HepG2 (cell line): ENCODE data around the gene USH2A. TPM values are rescaled to one million over a fixed set of nuclear protein-coding genes. Genes with fewer than 3 reads are reported as not detected.

Experiments used
- ATAC-seq: fragments of 200-7000 bp; cut with Tn5 transposase; 3 replicates; pipeline ENCODE4 v1.9.1; 2020; ENCODE audit warnings: mild to moderate bottlenecking, moderate library complexity
- BruUV-seq: library from RNA; stranded (reverse); fragments of 400-500 nt; replicated peaks from 2 replicates; lab custom pipeline; 2021; lab: Mats Ljungman, UMichigan
- CTCF ChIA-PET: fragments of 300-600 bp; formaldehyde crosslinking; extraction: SDS; loops from one replicate; lab custom pipeline; 2021; ENCODE audit warnings: low total read pairs, inconsistent platforms, low intra/inter-chr PET ratio; lab: Yijun Ruan, JAX
- POLR2A ChIA-PET: fragments of 350-600 bp; sonication (Branson Sonifier 250); formaldehyde crosslinking; loops from one replicate; lab custom pipeline; 2020; ENCODE audit warnings: antibody characterized with exemption, inconsistent platforms; lab: Yijun Ruan, JAX
- DNase-seq: peaks from one replicate; pipeline ENCODE4 v3.0.0-alpha.2; 2015; ENCODE audit warnings: low spot score
- FAIRE-seq: peaks from 3 replicates; lab custom pipeline; 2011; peaks lifted over from hg19 to GRCh38; lab: Jason Lieb, UNC
- H2AFZ ChIP-seq: one replicate; pipeline ENCODE4 v1.6.1; 2011; ENCODE audit warnings: low read length, inconsistent platforms
- H3K27ac ChIP-seq: fragments of 300-600 bp; 3 replicates; pipeline ENCODE4 v1.8.0; 2011; ENCODE audit warnings: mixed run types, mild to moderate bottlenecking, mixed read lengths, low read length, inconsistent platforms; ENCODE audit not compliant: insufficient read depth; ENCODE audit errors: extremely low read length
- H3K27me3 ChIP-seq, 2 experiments: fragments of 200-600 bp in 1 of 2; 2 replicates in 1 of 2; 3 replicates in 1 of 2; pipeline versions ENCODE4 v1.6.0 to v1.8.0; 2011; ENCODE audit warnings: low read length in 2 of 2, mild to moderate bottlenecking in 2 of 2, moderate library complexity in 2 of 2, inconsistent platforms in 1 of 2; ENCODE audit not compliant: insufficient read depth in 2 of 2, control insufficient read depth in 1 of 2
- H3K36me3 ChIP-seq, 2 experiments: fragments of 200-600 bp in 1 of 2; replicated peaks in 1 of 2; 2 replicates in 1 of 2; 3 replicates in 1 of 2; pipeline versions ENCODE4 v1.5.1 to v1.8.0; 2011; ENCODE audit warnings: low read length in 2 of 2, inconsistent platforms in 1 of 2; ENCODE audit not compliant: insufficient read depth in 2 of 2, control insufficient read depth in 1 of 2
- H3K4me1 ChIP-seq: 2 replicates; pipeline ENCODE4 v1.5.1; 2012; ENCODE audit warnings: low read length, inconsistent platforms; ENCODE audit not compliant: insufficient read depth
- H3K4me2 ChIP-seq: 2 replicates; pipeline ENCODE4 v1.6.0; 2011; ENCODE audit warnings: low read depth, low read length, inconsistent platforms
- H3K4me3 ChIP-seq, 3 experiments: fragments of 200-600 bp in 1 of 3; sonication (generic), shearing (Covaris generic) in 1 of 3; replicated peaks in 1 of 3; 2 replicates each; pipeline ENCODE4 v1.5.1; 2011 to 2016; ENCODE audit warnings: low read length in 3 of 3, inconsistent platforms in 2 of 3, low read depth in 2 of 3, mild to moderate bottlenecking in 2 of 3, control low read depth in 1 of 3, mixed read lengths in 1 of 3; ENCODE audit not compliant: insufficient read depth in 1 of 3
- H3K79me2 ChIP-seq: one replicate; pipeline ENCODE4 v1.6.1; 2011; ENCODE audit warnings: low read length, inconsistent platforms; ENCODE audit not compliant: insufficient read depth
- H3K9ac ChIP-seq: 2 replicates; pipeline ENCODE4 v1.6.0; 2011; ENCODE audit warnings: mild to moderate bottlenecking, low read depth, low read length, inconsistent platforms; ENCODE audit not compliant: insufficient read depth
- H3K9me3 ChIP-seq: 2 replicates; pipeline ENCODE4 v1.5.1; 2012; ENCODE audit warnings: mild to moderate bottlenecking, low read length
- H4K20me1 ChIP-seq: 2 replicates; pipeline ENCODE4 v1.6.0; 2011; ENCODE audit warnings: inconsistent platforms, mild to moderate bottlenecking, low read length, moderate library complexity; ENCODE audit not compliant: insufficient read depth
- CENPBD1 ChIP-seq: sonication (generic); formaldehyde crosslinking; IDR thresholded peaks from 2 replicates; pipeline ENCODE4 v1.8.0; 2022; ENCODE audit warnings: missing genetic modification reagents, low read depth, mild to moderate bottlenecking, borderline replicate concordance
- FOXA3 ChIP-seq: IDR thresholded peaks from 2 replicates; pipeline ENCODE4 v1.6.1; 2016; ENCODE audit warnings: missing genetic modification reagents, missing compliant biosample characterization
- HOXD1 ChIP-seq: sonication (generic); formaldehyde crosslinking; IDR thresholded peaks from 2 replicates; pipeline ENCODE4 v1.5.0; 2020; ENCODE audit warnings: missing genetic modification reagents
- MAFG ChIP-seq: sonication (generic); formaldehyde crosslinking; IDR thresholded peaks from 2 replicates; pipeline ENCODE4 v1.5.1; 2020; ENCODE audit warnings: mild to moderate bottlenecking, missing genetic modification reagents
- MEF2D ChIP-seq: sonication (generic); formaldehyde crosslinking; IDR thresholded peaks from 2 replicates; pipeline ENCODE4 v1.5.1; 2020; ENCODE audit warnings: mild to moderate bottlenecking, missing genetic modification reagents
- TCF7L2 ChIP-seq: IDR thresholded peaks from 2 replicates; pipeline ENCODE4 v1.6.1; 2011; ENCODE audit warnings: mild to moderate bottlenecking, low read depth, low read length, moderate library complexity
- ZNF124 ChIP-seq: sonication (generic); formaldehyde crosslinking; IDR thresholded peaks from 2 replicates; pipeline ENCODE4 v1.4.0; 2020; ENCODE audit warnings: missing genetic modification reagents
- ZNF407 ChIP-seq: sonication (generic); formaldehyde crosslinking; IDR thresholded peaks from one replicate; pipeline ENCODE4 v1.5.1; 2020; ENCODE audit warnings: mild to moderate bottlenecking, missing genetic modification reagents; ENCODE audit errors: not compliant biosample characterization
- ZNF782 ChIP-seq: sonication (generic); formaldehyde crosslinking; IDR thresholded peaks from 2 replicates; pipeline ENCODE4 v1.4.0; 2020; ENCODE audit warnings: missing genetic modification reagents, mild to moderate bottlenecking, borderline replicate concordance
- ZXDC ChIP-seq: sonication (generic); formaldehyde crosslinking; IDR thresholded peaks from 2 replicates; pipeline ENCODE4 v1.5.0; 2020; ENCODE audit warnings: mild to moderate bottlenecking, missing genetic modification reagents
- WGBS: methylation state at CpG from one replicate; pipeline ENCODE4 v1.1.6; 2017; ENCODE audit warnings: low lambda C conversion rate; 5-methylcytosine and 5-hydroxymethylcytosine counted together
- in situ Hi-C: cut with HindIII; loops from 2 replicates; pipeline ENCODE4 v1.10.0; 2017; ENCODE audit warnings: low pct_unique_long_range_greater_than_20kb; ENCODE audit not compliant: extremely low pct_ligation_motif_present
- intact Hi-C: fragments of 100-400 bp; cut with micrococcal nuclease; formaldehyde crosslinking; loops from one replicate; pipeline ENCODE4 v1.10.0; 2022; ENCODE audit not compliant: unreplicated experiment
- polyA plus RNA-seq, 8 experiments: library from polyadenylated mRNA; depleted of rRNA in 3 of 8; stranded (reverse) in 7 of 8; unstranded in 1 of 8; fragments of >200 nt; fragmentation: Illumina TruSeq in 4 of 8; extraction: Trizol in 4 of 8; gene quantifications; 2 replicates each; pipeline versions ENCODE4 v1.2.1 to v1.2.3, GENCODE V29; 2011 to 2016; ENCODE audit warnings: low read depth in 4 of 8, missing spikeins in 1 of 8, mixed read lengths in 1 of 8; ENCODE audit not compliant: insufficient read depth in 1 of 8
- total RNA-seq, 5 experiments: library from RNA; depleted of rRNA; stranded (reverse); fragments of >200 nt; fragmentation: Illumina TruSeq; extraction: Trizol; gene quantifications; 2 replicates each; pipeline ENCODE4 v1.2.3, GENCODE V29; 2016; ENCODE audit warnings: low read depth in 1 of 5
- TF ChIP-seq, protein P1 (sequence below): sonication (generic); formaldehyde crosslinking; IDR thresholded peaks from 2 replicates; pipeline ENCODE4 v1.4.0; 2020; ENCODE audit warnings: missing genetic modification reagents, mild to moderate bottlenecking, borderline replicate concordance

USH2A gene
- total and polyA plus RNA-seq, 2 of the 13 experiments (the other 11 are each of a cell fraction or from before 2014, with no cell fraction given): 0.02 TPM; not detected in 1

DNA sequence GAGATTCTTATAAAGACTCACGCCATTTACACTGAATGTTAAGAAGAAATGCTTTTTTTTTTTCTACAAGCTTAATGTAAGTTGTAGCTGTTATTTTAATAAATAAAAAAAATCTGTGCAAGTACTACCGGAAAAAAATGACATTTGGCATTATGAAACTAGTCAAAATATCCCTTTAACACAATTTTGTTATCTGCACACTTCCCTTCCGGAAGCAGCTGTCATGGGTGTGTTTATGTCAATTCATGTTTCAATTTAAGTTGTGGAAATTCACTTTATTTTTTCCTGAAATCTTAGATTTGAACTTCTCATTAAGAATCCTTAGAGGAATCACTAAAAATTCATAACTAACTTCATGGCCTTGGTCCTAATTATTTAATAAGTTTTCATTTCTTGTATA, 548.0 kb downstream of the USH2A start (continued):
- TF ChIP-seq ZNF407 (CRISPR knock-in tag) (no peak), FOXA3 (CRISPR knock-in tag) (no peak), TCF7L2 (no peak), MEF2D (CRISPR knock-in tag) (no peak)
- TF ChIP-seq, all 625 proteins: peak for 0

DNA sequence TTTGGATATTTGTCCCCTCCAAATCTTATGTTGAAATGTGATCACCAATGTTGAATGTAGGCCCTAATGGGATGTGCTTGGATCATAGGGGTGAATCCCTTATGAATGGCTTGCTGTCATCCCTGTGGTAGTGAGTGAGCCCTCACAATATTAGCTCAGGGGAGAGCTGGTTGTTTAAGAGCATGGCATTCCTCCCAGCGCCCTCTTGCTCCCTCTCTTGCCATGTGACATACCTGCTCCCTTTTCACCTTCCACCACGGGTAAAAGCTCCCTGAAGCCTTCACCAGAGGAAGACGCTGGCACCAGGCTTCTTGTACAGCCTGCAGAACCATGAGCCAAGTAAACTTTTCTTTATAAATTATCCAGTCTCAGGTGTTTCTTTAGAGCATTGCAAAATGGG, 550.6 kb downstream of the USH2A start:
- FAIRE-seq: no peak
- intact Hi-C loops: no loop called here
- H3K4me1 ChIP-seq: no peaks in the 10 kb centered on the region
- no peak for DNase-seq
- no peak overlapping the region for H3K27ac ChIP-seq
- no peaks in the 10 kb centered on the region for H3K36me3 ChIP-seq
- POLR2A ChIA-PET: no interaction called here
- TF ChIP-seq ZXDC: no peak
- no peak for TF ChIP-seq MAFG (CRISPR knock-in tag)
- no peak for TF ChIP-seq ZNF782
- TF ChIP-seq ZNF124: no peak
- no peak for TF ChIP-seq HOXD1 (CRISPR knock-in tag)
- TF ChIP-seq CENPBD1 (CRISPR knock-in tag): no peak
- TF ChIP-seq, protein P1, sequence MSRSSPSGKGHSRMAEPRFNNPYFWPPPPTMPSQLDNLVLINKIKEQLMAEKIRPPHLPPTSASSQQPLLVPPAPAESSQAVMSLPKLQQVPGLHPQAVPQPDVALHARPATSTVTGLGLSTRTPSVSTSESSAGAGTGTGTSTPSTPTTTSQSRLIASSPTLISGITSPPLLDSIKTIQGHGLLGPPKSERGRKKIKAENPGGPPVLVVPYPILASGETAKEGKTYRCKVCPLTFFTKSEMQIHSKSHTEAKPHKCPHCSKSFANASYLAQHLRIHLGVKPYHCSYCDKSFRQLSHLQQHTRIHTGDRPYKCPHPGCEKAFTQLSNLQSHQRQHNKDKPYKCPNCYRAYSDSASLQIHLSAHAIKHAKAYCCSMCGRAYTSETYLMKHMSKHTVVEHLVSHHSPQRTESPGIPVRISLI (CRISPR knock-in tag): no peak
- TF ChIP-seq, all 625 proteins: peak for 0
- WGBS: 13% methylated on average over 3 of the region's 3 CpGs
- Histone ChIP-seq H3K9ac (no peak overlapping the region), H2AFZ (no peak overlapping the region), H3K79me2 (no peaks in the 10 kb centered on the region), H4K20me1 (no peaks in the 10 kb centered on the region), H3K9me3 (no peaks in the 10 kb centered on the region), H3K4me3 (no peak overlapping the region), H3K27me3 (no peaks in the 10 kb centered on the region), H3K4me2 (no peak overlapping the region)
- no TSS peak for BruUV-seq
- no peak for ATAC-seq
- CTCF ChIA-PET: no interaction called here
- in situ Hi-C loops: no loop called here
